ENCODE results near the gene CXCL16. TPM values are rescaled to one million over a fixed set of nuclear protein-coding genes. Genes with fewer than 3 reads are reported as not detected.

CXCL16 gene
- total RNA-seq, 1 experiment from 2014 or later, result 44.8 TPM

- no peak for TF ChIP-seq SIN3A (IDR thresholded peaks at IDR 0.05; ENCODE audit: low read depth)
- no peak for TF ChIP-seq RAD21 (IDR thresholded peaks at IDR 0.05; ENCODE audit: low read depth)
- no peak for TF ChIP-seq FOSL1 (IDR thresholded peaks at IDR 0.05; ENCODE audit: low read depth)
- TF ChIP-seq SP1 (IDR thresholded peaks at IDR 0.05; ENCODE audit: low read depth), result no peak
- no peak for TF ChIP-seq CBX3 (IDR thresholded peaks at IDR 0.05; ENCODE audit: low read depth)
- no peak for TF ChIP-seq ATF3 (IDR thresholded peaks at IDR 0.05)
- TF ChIP-seq POLR2A (IDR thresholded peaks at IDR 0.05; ENCODE audit: borderline replicate concordance, extremely low read depth, insufficient read depth, insufficient read length), result no peak
- TF ChIP-seq SRF (IDR thresholded peaks at IDR 0.05; ENCODE audit: low read depth), result no peak
- no peak overlapping the region for H3K4me2 ChIP-seq (ENCODE audit: low read length)
- peaks cover 8% of the 10 kb centered on the region; the same call in 1 of the 2 replicates for H3K79me2 ChIP-seq (ENCODE audit: insufficient read depth, low read length)
- ChIA-PET RAD21 (ENCODE audit: low non-redundant PET in 1 of 2, low total read pairs in 2 of 2, uncharacterized antibody in 2 of 2, unreplicated experiment in 2 of 2) (no interaction called here), CTCF (no interaction called here), POLR2A (no interaction called here)
- no peak overlapping the region for H3K27ac ChIP-seq (ENCODE audit: low read depth, low read length)
- no peak for ATAC-seq
- intact Hi-C loops (cut with micrococcal nuclease), result no loop called here
- no peaks in the 10 kb centered on the region for H3K9me2 ChIP-seq (ENCODE audit: insufficient read depth)
- no TSS peak for BruUV-seq (replicated peaks)
- no peak for DNase-seq (ENCODE audit: low read depth, low spot score)
- no peaks in the 10 kb centered on the region for H3K36me3 ChIP-seq (ENCODE audit: control insufficient read depth in 1 of 2, insufficient read depth in 2 of 2, low read length in 2 of 2)
- H3K4me3 ChIP-seq (replicated peaks in 1 of 2; ENCODE audit: low read depth in 1 of 2, low read length in 2 of 2), result no peak overlapping the region
- H4K20me1 ChIP-seq (ENCODE audit: insufficient read depth), result no peaks in the 10 kb centered on the region
- peaks cover 19 to 32% of the 10 kb centered on the region in 2 experiments for H3K4me1 ChIP-seq (ENCODE audit: control insufficient read depth in 1 of 2, insufficient read depth in 2 of 2, low read length in 2 of 2)
- H3K9me3 ChIP-seq (ENCODE audit: control insufficient read depth in 1 of 2, insufficient read depth in 1 of 2, low read depth in 1 of 2, low read length in 2 of 2), result no peaks in the 10 kb centered on the region
- no peak overlapping the region for H3K9ac ChIP-seq (ENCODE audit: low read length)
- no peak overlapping the region for H2AFZ ChIP-seq (ENCODE audit: low read depth, low read length, poor library complexity, severe bottlenecking)
- H3K27me3 ChIP-seq (ENCODE audit: insufficient read depth, low read length), result no peaks in the 10 kb centered on the region
Observed at GRCh38 chr17:4785311-4786105, 45.8 kb upstream of the CXCL16 start.

- no peak for ATAC-seq
- H2AFZ ChIP-seq (ENCODE audit: low read depth, low read length, poor library complexity, severe bottlenecking), result no peak overlapping the region
- BruUV-seq (replicated peaks), result no TSS peak
Observed at GRCh38 chr17:4782652-4783051, 42.9 kb upstream of the CXCL16 start.

More at GRCh38 chr17:4782652-4783051, 42.9 kb upstream of the CXCL16 start:
- Histone ChIP-seq H4K20me1 (ENCODE audit: insufficient read depth) (no peaks in the 10 kb centered on the region), H3K4me3 (replicated peaks in 1 of 2; ENCODE audit: low read depth in 1 of 2, low read length in 2 of 2) (no peak overlapping the region), H3K4me1 (ENCODE audit: control insufficient read depth in 1 of 2, insufficient read depth in 2 of 2, low read length in 2 of 2) (peaks cover 4% of the 10 kb centered on the region in 2 experiments; a peak in 3 of 4 replicates), H3K79me2 (ENCODE audit: insufficient read depth, low read length) (no peaks in the 10 kb centered on the region), H3K9ac (ENCODE audit: low read length) (no peak overlapping the region), H3K27me3 (ENCODE audit: insufficient read depth, low read length) (no peaks in the 10 kb centered on the region), H3K4me2 (ENCODE audit: low read length) (no peak overlapping the region), H3K9me2 (ENCODE audit: insufficient read depth) (no peaks in the 10 kb centered on the region), H3K27ac (ENCODE audit: low read depth, low read length) (no peak overlapping the region), H3K36me3 (ENCODE audit: control insufficient read depth in 1 of 2, insufficient read depth in 2 of 2, low read length in 2 of 2) (no peaks in the 10 kb centered on the region), H3K9me3 (ENCODE audit: control insufficient read depth in 1 of 2, insufficient read depth in 1 of 2, low read depth in 1 of 2, low read length in 2 of 2) (no peaks in the 10 kb centered on the region)
- POLR2A ChIA-PET, result no interaction called here
- intact Hi-C loops (cut with micrococcal nuclease), result no loop called here
- RAD21 ChIA-PET (ENCODE audit: low non-redundant PET in 1 of 2, low total read pairs in 2 of 2, uncharacterized antibody in 2 of 2, unreplicated experiment in 2 of 2), result no interaction called here
- TF ChIP-seq EZH2phosphoT487 (IDR thresholded peaks at IDR 0.05; ENCODE audit: borderline replicate concordance), result no peak
- no peak for TF ChIP-seq CBX3 (IDR thresholded peaks at IDR 0.05; ENCODE audit: low read depth)
- no peak for TF ChIP-seq ATF3 (IDR thresholded peaks at IDR 0.05)
- CTCF ChIA-PET, result no interaction called here
- DNase-seq (ENCODE audit: low read depth, low spot score), result no peak
